DMS153 treated with DMSO at 0.1 percent for 48 hours (cell line): ENCODE results near the gene GUCD1.
A peak's percentile ranks its signal among the peaks of the same experiment; 100 is the strongest.

ENCODE experiments used
- DNase-seq: peaks from one replicate; lab custom pipeline; 2025; ENCODE audit not compliant: unreplicated experiment; lab: John Stamatoyannopoulos, UW

Gene GUCD1

GRCh38 chr22:24504956-24505736 lies 49.8 kb downstream of the GUCD1 start:
- DNase-seq: peak; percentile 19

GRCh38 chr22:24504540-24504939 lies 50.4 kb downstream of the GUCD1 start:
- no peak for DNase-seq

- DNase-seq: no peak
Measured at GRCh38 chr22:24503843-24504338, 51.0 kb downstream of the GUCD1 start.

DNA sequence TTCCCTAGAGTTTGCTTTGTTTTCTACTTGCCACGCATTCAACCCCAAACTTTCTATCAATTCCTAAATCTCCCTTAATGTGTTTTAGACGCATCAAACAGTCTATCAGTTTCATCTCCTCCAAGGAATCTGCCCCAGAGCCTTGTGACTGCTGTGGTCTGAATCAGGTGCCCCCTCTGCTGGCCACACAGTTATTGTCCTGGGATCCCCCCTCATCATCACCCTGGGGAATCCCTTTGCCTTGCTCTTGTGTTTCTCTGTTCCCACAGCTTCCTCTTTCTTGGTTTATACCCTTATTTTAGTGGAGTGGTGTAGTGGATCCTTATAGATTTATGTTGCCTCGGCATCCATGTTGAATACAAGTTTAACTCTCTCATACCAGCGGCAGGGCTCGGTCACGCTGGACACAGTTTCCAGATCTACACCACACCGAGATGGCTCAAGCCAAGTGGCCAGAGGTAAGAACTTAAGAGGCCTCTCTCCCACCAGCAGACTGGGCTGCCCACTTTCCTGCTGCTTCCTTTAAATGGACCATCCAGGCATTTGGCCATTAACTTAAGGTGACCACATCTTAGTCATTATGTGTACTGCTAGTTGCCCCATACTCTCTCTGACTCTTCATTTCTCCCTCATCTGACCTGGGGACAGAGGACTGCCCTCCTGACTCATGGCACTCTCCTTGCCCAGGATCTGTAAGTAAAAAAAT lies 51.6 kb downstream of the GUCD1 start:
- no peak for DNase-seq

- no peak for DNase-seq
Measured at GRCh38 chr22:24502541-24502940, 52.4 kb downstream of the GUCD1 start.

- no peak for DNase-seq
Measured at GRCh38 chr22:24502034-24502433, 52.9 kb downstream of the GUCD1 start.

DNA sequence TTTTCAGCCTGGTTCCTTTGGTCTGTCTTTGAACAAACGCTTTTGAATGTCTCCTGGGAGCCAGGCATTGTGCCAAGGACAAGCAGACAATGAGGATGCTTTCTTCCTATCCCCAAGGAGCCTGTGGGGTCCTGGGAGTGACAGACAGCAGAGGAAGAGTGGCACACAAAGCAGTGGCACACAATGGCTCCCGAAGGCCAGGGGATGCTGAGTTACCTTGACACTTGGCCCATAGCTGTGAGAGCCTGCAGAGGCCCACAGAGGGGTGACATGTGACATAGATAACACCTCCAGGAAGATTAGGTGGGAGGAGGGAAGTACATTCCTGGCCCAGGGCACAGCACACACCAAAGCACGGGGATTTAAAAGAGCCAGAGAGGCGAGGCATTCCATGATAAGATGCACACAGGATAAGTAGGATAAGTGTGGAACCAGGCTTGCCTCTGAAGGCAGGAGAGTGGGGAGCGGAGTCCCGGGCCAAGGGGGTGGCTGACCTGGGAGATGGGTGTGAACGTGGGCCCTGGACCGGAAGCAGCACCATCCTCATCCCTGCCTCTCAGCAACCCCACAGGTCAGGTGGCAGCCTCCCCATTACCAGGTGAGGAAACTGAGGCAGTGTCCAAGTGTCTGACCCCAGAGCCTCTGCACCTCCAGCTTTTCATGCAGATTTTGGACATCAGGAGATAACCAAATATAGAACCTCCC lies 53.5 kb downstream of the GUCD1 start:
- DNase-seq: no peak

DNA sequence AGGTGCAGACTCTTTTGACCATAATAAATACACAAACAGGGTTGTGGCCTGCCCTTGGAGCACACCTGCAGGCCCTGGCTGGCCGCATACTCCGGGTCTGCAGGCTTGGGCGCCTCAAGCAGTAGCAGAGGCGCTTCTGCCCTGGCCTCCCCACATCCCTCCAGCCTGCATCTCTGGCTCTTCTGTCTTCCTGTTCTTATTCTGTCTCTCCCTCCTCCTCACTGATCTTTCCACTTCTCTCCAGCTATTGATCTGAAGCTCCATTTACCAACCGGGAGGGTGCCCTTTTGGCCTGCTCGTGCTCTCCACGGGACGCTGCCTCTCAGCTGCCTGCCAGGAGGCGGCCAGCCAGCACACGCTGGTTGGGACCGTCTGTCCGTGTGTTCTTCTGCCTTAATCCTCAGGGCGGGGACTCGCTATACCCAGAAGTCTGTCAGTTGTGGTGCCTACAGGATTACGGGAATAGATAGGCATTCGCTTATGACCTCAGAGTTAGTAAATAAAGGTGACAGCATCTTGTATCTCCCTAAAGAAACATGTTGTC lies 54.6 kb downstream of the GUCD1 start:
- no peak for DNase-seq

DNA sequence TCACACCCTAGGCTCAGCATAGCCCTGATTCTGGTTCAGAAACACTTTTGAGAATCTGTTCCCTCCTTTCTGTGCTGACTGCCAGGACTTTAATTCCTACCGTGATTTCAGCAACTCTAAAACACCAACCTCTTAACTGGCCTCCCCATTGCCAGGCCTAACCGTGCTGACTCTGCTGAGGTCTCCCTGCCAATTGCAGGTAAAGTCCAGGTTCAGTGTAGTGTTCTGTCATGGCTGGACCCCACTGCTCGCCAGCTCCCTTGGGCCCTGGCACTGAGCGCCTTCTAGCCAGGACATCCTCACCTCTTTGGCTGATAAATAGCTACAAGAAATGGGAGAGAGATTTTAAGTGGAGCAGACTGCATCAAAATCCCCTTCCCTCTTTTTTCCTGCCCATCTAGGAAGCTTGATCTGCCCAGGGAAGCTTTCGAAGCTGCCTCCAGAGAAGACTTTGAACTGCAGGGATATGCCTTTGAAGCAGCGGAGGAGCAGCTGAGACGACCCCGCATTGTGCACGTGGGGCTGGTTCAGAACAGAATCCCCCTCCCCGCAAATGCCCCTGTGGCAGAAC lies 55.1 kb downstream of the GUCD1 start:
- DNase-seq: no peak

DNA sequence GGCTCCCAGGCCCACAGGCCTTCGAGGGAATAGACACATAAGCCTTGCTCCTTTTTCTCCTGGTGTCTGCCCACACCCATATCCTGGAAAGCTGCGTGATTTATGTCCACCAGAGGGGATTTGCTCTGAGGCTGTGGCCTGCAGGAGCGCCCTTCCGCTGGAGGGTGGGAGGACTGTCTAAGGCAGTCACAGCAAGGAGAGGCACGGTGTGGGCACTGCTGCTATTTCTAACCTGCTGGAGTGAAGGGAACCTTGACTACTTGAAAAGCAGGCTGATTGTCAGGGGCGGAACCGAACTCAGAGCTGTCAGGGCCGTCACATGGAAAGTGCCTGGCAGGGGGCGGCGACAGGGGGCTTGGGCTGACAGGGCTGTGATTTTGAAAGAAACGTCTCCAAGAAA lies 56.1 kb downstream of the GUCD1 start:
- no peak for DNase-seq

- no peak for DNase-seq
Measured at GRCh38 chr22:24497841-24498258, 57.1 kb downstream of the GUCD1 start.

DNA sequence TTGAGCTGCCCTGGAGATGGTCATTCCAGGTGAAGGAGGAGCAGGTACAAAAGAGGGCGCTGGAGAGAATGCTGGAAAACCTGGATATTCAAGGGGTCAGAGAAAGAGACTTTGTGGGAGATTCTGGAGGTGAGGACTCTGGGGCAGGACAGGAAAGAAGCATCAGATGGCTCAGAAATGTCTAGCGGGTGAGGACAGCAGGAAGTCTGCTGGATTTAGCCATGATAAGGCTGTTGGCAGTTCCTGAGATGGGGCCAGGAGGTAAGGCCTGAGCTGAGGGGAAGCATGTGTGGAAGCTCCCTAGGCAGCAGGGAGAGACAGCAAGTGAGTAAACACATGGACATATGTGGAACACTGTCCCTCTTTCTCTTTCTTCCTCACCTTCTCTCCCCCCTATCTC lies 58.3 kb downstream of the GUCD1 start:
- no peak for DNase-seq

DNA sequence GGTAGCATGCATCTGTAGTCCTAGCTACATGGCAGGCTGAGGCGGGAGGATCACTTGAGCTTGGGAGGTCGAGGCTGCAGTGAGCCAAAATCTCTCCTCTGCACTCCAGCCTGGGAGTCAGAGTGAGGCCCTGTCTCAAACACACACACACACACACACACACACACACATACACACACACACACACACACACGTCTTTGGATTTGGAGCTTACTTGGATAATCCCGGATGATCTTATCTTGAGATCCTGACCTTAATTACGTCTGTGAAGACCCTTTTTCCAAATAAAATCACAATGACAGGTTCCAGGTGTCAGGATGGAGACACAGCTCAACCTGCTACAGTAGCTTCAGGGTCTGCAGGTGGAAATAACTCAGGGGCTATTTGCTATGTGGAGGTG lies 58.7 kb downstream of the GUCD1 start:
- DNase-seq: no peak

DNA sequence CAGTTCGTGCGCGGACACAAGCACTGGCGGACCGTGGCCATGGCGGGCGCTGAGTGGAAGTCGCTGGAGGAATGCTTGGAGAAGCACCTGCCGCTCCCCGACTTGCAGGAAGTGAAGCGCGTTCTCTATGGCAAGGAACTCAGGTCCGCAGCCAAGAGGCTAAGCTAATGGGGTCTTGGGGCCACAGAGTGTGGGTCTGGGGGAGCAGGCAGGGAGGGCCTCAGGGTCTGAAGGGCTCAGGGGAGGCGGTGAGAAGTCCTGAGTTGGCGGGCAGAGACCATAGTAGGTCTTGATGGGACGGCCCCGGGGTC lies 59.6 kb downstream of the GUCD1 start:
- DNase-seq: no peak

DNA sequence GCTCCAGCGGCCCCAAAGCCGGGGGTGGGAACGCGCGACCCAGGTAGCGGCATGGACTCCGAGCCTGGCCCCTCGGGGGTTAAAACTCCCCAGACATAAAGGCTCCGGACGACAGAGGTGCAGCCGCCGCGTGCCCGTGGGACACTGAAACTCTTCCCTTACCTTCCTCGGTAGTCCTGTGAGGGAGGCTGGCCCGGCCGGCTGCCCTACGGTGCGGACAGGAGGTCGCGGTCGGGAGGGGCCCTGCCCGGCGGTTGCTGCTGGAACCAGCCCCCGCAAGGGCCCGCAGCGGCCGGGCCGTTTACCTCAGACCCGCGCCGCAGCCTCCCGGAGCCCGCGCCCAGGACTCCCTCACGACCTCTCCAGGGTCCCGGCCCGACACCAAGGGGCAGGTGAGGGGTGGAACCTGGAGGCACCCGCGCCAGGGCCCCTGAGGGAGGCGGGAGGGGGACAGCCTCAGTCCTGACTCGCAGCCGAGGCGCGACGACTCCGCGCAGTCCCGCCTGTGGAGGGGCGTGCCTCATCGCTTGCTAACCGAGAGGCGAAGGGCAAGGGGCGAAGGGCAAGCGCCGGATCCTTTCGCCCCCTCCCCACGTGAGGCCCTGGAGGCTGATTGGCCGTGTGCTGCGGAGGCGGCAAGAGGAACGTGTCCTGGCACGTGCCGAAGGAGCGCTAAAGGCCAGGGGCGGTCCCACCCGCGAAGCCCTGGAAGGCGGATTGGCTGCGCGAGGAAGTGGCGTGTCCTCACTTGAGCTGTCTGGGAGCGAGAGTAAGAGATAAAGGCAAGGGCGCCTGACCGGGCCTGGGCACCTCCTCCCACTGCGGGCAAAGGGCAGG lies 60.2 kb downstream of the GUCD1 start, which contains the start of gene UPB1:
UPB1 (plus strand) TSS at position 805 of the 837 bp plus-strand sequence. CDS start 72 bp downstream, outside the sequence.
- DNase-seq: no peak

GRCh38 chr22:24494167-24494527 lies 60.8 kb downstream of the GUCD1 start:
- DNase-seq: no peak

GRCh38 chr22:24492391-24492790 lies 62.5 kb downstream of the GUCD1 start:
- no peak for DNase-seq
